Lower leg skin (tissue), 3 donors: ENCODE measurements around the gene PLK5.

Source experiments
- CTCF ChIP-seq, 3 donors: fragments of 450-650 bp; IDR thresholded peaks; one replicate each; pipeline ENCODE4 v1.5.1; 2016; ENCODE audit warnings: antibody characterized with exemption in 3 of 3, mild to moderate bottlenecking in 3 of 3, moderate library complexity in 2 of 3
- POLR2A ChIP-seq, 2 donors: fragments of 450-650 bp; IDR thresholded peaks; one replicate each; pipeline ENCODE4 v1.6.1; 2016 to 2017; ENCODE audit warnings: antibody characterized with exemption in 2 of 2, mild to moderate bottlenecking in 1 of 2, moderate library complexity in 1 of 2

- no peak for TF ChIP-seq CTCF (IDR thresholded peaks at IDR 0.05)
- TF ChIP-seq POLR2A (IDR thresholded peaks at IDR 0.05): no peak
These were observed 27.8 kb upstream of the PLK5 start for GRCh38 chr19:1495799-1496713.
